Fibroblast of lung (primary cell): ENCODE measurements around the gene ACKR2. TPM values are rescaled to one million over a fixed set of nuclear protein-coding genes. Genes with fewer than 3 reads are reported as not detected.
A peak's percentile ranks its signal among the peaks of the same experiment; 100 is the strongest.

Experiments used
- DNase-seq, 2 donors: peaks; one replicate each; pipeline versions ENCODE4 v3.0.0 to v3.0.0-alpha.2; 2010; ENCODE audit warnings: low read depth in 2 of 2
- H2AFZ ChIP-seq: 2 replicates; pipeline ENCODE4 v1.5.1; 2012; ENCODE audit warnings: low read length, control low read depth, inconsistent platforms
- H3K27ac ChIP-seq: 2 replicates; pipeline ENCODE4 v1.5.1; 2011; ENCODE audit warnings: low read length, control low read depth; ENCODE audit not compliant: insufficient read depth
- H3K27me3 ChIP-seq: 2 replicates; pipeline ENCODE4 v1.5.1; 2011; ENCODE audit warnings: mild to moderate bottlenecking, low read length; ENCODE audit not compliant: control insufficient read depth, insufficient read depth
- H3K36me3 ChIP-seq: 2 replicates; pipeline ENCODE4 v1.5.1; 2011; ENCODE audit warnings: low read length; ENCODE audit not compliant: control insufficient read depth, insufficient read depth
- H3K4me1 ChIP-seq: 2 replicates; pipeline ENCODE4 v1.5.1; 2011; ENCODE audit warnings: low read length; ENCODE audit not compliant: control insufficient read depth, insufficient read depth; ENCODE audit errors: extremely low read depth
- H3K4me2 ChIP-seq: 2 replicates; pipeline ENCODE4 v1.5.1; 2011; ENCODE audit warnings: low read length, control low read depth; ENCODE audit not compliant: insufficient read depth; ENCODE audit errors: extremely low read depth
- H3K4me3 ChIP-seq, 4 experiments: fragments of 200-600 bp in 1 of 4; sonication (generic) in 1 of 4; replicated peaks in 1 of 4; 2 replicates each; pipeline ENCODE4 v1.5.1; 2011 to 2016; ENCODE audit warnings: low read length in 4 of 4, low read depth in 3 of 4, mild to moderate bottlenecking in 3 of 4, control low read depth in 2 of 4, inconsistent platforms in 1 of 4, mixed read lengths in 1 of 4; ENCODE audit not compliant: insufficient read depth in 1 of 4; ENCODE audit errors: control extremely low read depth in 1 of 4
- H3K79me2 ChIP-seq: 2 replicates; pipeline ENCODE4 v1.5.1; 2012; ENCODE audit warnings: mild to moderate bottlenecking, low read length, inconsistent platforms; ENCODE audit not compliant: control insufficient read depth, insufficient read depth
- H3K9ac ChIP-seq: 2 replicates; pipeline ENCODE4 v1.5.1; 2011; ENCODE audit warnings: mild to moderate bottlenecking, low read length, control low read depth; ENCODE audit not compliant: insufficient read depth
- H3K9me3 ChIP-seq: 2 replicates; pipeline ENCODE4 v1.5.1; 2012; ENCODE audit warnings: low read depth, low read length; ENCODE audit not compliant: control insufficient read depth, insufficient read depth
- H4K20me1 ChIP-seq: 2 replicates; pipeline ENCODE4 v1.5.1; 2011; ENCODE audit warnings: low read length; ENCODE audit not compliant: control insufficient read depth, insufficient read depth; ENCODE audit errors: extremely low read depth
- CTCF ChIP-seq, 2 donors: IDR thresholded peaks in 1 of 2; conservative IDR thresholded peaks in 1 of 2; 1 replicate in 1 of 2; 2 replicates in 1 of 2; pipeline ENCODE4 v1.5.1; 2011 to 2012; ENCODE audit warnings: low read length in 2 of 2, control low read depth in 1 of 2, inconsistent platforms in 1 of 2, low read depth in 1 of 2, mild to moderate bottlenecking in 1 of 2
- EZH2 ChIP-seq: IDR thresholded peaks from 2 replicates; pipeline ENCODE4 v1.5.1; 2012; ENCODE audit warnings: low read length, control low read depth, mild to moderate bottlenecking; ENCODE audit errors: missing control alignments
- polyA plus RNA-seq, 2 donors: library from polyadenylated mRNA; depleted of rRNA in 1 of 2; stranded (reverse) in 1 of 2; unstranded in 1 of 2; fragments of >200 nt; gene quantifications; 2 replicates each; pipeline ENCODE4 v1.2.1, GENCODE V29; 2011 to 2012; ENCODE audit warnings: missing spikeins in 1 of 2
- total RNA-seq: library from RNA; depleted of rRNA; stranded (reverse); fragments of >200 nt; gene quantifications from 2 replicates; pipeline ENCODE4 v1.2.1, GENCODE V29; 2014

ACKR2 gene
- total and polyA plus RNA-seq, 2 donors (not counting 1 experiment from before 2014, with no cell fraction given), result under 0.01 to 0.19 TPM

- H3K79me2 ChIP-seq, result no peaks in the 10 kb centered on the region
- H3K4me1 ChIP-seq, result no peaks in the 10 kb centered on the region
- no peak overlapping the region for H3K9ac ChIP-seq
- H4K20me1 ChIP-seq, result no peaks in the 10 kb centered on the region
- peak overlapping the region; percentile 33 for H2AFZ ChIP-seq
- TF ChIP-seq EZH2 (no peak), CTCF (conservative IDR thresholded peaks at IDR 0.05 in 1 of 2, IDR thresholded peaks at IDR 0.05 in 1 of 2; ENCODE audit: low read depth in 1 of 2, low read length in 2 of 2) (no peak)
- no peaks in the 10 kb centered on the region for H3K9me3 ChIP-seq
- no peak for DNase-seq
- no peaks in the 10 kb centered on the region for H3K27me3 ChIP-seq
- no peak overlapping the region for H3K4me3 ChIP-seq
- H3K27ac ChIP-seq, result no peak overlapping the region
- H3K36me3 ChIP-seq, result no peaks in the 10 kb centered on the region
- no peak overlapping the region for H3K4me2 ChIP-seq
Observed at GRCh38 chr3:42822828-42823227, 13.6 kb downstream of the ACKR2 start.

GRCh38 chr3:42823351-42823750 lies 14.1 kb downstream of the ACKR2 start:
- Histone ChIP-seq H3K4me3 (no peak overlapping the region), H3K27ac (no peak overlapping the region), H3K9ac (no peak overlapping the region), H3K36me3 (no peaks in the 10 kb centered on the region), H4K20me1 (no peaks in the 10 kb centered on the region), H2AFZ (no peak overlapping the region), H3K4me2 (no peak overlapping the region), H3K27me3 (no peaks in the 10 kb centered on the region), H3K4me1 (no peaks in the 10 kb centered on the region), H3K9me3 (no peaks in the 10 kb centered on the region), H3K79me2 (no peaks in the 10 kb centered on the region)
- TF ChIP-seq EZH2 (no peak), CTCF (conservative IDR thresholded peaks at IDR 0.05 in 1 of 2, IDR thresholded peaks at IDR 0.05 in 1 of 2; ENCODE audit: low read depth in 1 of 2, low read length in 2 of 2) (no peak)
- peak in 1 of 2 donors; percentile 33 for DNase-seq

GRCh38 chr3:42826141-42826540 lies 16.9 kb downstream of the ACKR2 start:
- no peak for TF ChIP-seq CTCF (conservative IDR thresholded peaks at IDR 0.05 in 1 of 2, IDR thresholded peaks at IDR 0.05 in 1 of 2; ENCODE audit: low read depth in 1 of 2, low read length in 2 of 2)
- TF ChIP-seq EZH2, result no peak
- Histone ChIP-seq H3K4me1 (no peaks in the 10 kb centered on the region), H3K4me2 (no peak overlapping the region), H4K20me1 (no peaks in the 10 kb centered on the region), H2AFZ (no peak overlapping the region), H3K27ac (no peak overlapping the region), H3K9ac (no peak overlapping the region), H3K27me3 (no peaks in the 10 kb centered on the region), H3K36me3 (no peaks in the 10 kb centered on the region), H3K4me3 (no peak overlapping the region), H3K79me2 (no peaks in the 10 kb centered on the region), H3K9me3 (no peaks in the 10 kb centered on the region)
- DNase-seq, result no peak
